GOT3 (cell line): ENCODE data around the gene BCL7A.
"Not testable (repeated sequence)": the region's sequence is repeated elsewhere in the genome, so short reads cannot be mapped to it uniquely, and the experiment has no call there.

Source experiments
- DNase-seq: peaks from one replicate; lab custom pipeline; 2025; ENCODE audit warnings: mixed read lengths; lab: John Stamatoyannopoulos, UW

Gene BCL7A

DNA sequence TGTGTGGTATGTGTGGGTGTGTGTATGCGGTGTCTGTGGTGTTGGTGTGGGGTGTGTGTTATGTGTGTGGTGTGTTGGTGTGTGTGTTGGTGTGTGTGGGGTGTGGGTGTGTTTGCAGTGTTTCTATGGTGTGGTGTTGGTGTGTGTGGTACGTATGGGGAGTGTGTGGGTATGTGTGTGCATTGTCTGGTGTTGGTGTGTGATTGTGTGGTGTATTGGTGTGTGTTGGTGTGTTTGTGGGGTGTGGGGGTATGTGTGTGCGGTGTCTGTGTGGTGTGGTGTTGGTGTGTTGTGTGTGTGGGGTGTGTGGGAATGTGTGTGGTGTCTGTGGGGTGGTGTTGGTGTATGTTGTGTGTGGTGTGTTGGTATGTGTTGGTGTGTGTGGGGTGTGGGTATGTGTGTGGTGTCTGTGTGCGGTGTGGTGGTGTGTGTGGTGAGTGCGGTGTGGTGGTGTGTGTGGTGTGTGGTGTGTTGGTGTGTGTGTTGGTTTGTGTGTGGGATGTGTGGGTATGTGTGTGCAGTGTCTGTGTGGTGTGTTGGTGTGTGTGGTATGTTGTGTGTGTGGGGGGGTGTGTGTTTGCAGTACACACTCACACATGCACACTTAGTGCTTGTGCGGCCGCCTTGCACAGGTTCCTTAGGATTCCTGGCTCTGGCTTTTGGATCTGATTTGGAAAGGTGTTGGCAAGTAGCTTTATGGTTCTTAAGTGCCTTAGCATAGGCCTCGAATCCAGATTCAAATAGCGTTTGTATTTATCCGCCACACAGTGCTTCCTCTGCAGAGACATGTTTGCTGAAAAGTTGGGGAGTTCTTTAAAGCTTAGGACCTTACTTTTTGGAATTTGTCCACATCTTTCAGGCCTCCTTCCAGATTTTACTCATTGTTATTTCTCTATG, 73.3 kb downstream of the BCL7A start:
- DNase-seq, result no peak

DNA sequence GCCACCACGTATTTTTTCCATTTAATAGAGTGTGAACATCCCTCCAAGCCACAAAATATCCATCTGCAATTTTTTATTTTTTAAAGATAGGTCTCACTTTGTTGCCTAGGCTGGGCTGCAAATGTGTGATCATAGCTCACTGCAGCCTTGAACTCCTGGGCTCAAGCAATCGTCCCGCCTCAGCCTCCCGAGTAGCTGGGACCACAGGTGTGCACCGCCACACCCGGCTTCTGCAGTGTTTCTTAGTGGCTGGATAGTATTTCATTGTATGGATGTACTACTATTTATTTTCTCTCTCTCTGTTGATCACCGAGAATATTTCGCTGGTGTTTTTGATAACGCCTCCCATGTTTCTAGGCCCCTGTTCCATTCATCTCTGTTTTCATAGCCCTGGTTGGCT, 74.3 kb downstream of the BCL7A start:
- DNase-seq, result no peak

DNA sequence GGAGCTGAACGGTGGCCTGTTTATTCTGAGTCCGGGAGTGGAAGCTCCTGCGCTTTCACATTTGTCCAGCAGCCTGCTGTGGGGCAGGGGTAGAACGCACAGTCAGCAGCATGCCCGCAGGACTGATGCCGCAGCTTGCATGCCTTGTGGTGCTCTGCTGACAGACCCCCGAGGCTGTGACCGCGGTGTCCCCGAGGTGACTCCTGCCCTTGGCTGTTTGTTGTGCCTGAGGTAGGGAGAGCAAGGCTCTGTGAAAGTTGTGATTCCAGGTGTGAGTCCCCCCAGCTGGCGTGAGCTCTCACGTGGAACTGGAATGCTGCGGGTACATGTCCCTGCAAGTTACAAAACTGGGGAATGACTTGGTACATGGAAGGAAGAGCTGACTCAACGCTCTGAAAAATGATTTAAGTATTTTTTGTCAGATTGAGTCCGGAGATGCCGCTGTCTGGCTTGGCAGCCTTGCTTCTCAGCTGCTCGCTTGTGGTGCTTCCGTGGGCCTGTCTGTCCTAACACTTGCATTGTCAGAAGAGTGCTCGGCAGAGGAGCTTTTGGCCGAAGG, 75.0 kb downstream of the BCL7A start:
- no peak for DNase-seq

DNA sequence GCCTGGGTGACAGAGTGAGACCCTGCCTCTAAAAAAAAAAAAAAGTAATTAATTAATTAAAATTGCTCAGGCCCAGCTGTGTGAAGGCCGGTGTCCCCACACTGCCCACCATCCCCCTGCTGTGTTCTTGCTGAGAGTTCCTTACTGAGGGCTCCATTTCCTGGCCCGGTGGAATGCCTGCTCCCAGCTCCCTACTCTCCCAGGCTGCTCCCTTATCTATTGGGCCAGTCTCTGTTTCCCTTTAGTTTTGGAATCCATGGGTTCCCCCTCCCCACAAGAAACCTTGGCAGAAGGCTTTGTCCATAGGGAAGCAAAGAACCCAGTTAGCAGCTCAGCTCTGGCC, 75.9 kb downstream of the BCL7A start:
- DNase-seq, result no peak

DNA sequence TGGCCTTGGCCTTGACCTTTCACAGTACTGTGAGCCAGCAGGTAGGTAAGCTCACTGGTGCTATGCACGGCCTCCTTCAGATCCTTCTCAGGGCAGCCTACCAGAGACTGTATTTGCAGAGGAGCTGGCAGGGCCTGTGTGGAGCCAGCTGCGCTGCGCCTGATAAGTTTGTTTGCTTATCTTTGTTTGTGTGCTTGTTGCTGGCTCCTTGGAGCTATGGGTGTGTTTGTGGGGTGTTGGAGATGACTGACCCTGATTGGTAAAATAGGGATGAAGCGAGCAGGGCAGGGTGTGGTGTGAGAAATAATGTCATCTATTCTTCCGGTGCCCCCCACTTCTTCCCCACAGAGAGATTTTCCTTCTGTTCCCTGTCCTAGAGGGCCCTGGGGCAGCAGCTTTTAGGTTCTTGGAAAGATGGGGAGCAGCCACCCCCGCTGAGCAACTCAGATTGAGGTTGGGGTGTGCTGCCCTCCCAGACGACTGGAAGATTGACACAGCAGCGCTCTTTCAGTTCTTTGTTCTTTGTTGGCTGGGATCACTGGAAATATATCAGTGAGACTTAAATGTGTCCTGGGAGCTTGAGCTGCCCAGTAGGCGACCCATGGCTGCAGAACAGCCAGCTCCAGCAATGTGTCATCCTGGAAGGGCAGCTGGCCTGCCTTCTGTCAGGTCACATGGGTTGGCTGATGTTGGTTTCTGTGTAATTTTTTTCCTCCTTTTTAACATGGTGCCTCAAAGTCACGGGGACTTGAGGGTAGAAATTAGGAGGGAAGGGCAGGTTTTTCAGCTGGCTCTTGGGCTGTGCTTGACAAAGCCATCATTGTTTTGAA, 76.5 kb downstream of the BCL7A start:
- DNase-seq, result no peak

DNA sequence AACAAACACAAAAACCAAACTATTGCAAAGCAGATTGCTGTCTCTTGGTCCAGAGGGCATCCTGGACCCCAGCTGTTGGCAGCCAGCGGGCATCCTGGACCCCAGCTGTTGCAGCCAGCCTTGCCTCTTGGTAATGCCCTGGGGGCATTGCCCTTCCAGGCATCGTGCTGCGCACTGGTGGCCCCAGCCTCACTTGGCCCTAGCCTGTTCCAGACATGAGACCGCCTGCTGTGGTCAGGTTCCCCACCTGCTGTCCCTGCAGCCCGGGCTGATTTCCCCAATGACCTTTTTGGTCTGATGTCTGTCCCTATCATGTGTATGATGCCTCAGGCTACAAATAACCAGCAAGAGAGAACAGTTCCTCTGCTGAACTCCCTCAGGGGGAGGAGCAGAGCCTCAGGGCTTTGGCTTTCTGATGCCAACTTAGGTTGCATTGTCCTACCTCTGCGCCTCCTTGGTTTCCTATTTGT, 77.6 kb downstream of the BCL7A start:
- DNase-seq, result no peak

DNA sequence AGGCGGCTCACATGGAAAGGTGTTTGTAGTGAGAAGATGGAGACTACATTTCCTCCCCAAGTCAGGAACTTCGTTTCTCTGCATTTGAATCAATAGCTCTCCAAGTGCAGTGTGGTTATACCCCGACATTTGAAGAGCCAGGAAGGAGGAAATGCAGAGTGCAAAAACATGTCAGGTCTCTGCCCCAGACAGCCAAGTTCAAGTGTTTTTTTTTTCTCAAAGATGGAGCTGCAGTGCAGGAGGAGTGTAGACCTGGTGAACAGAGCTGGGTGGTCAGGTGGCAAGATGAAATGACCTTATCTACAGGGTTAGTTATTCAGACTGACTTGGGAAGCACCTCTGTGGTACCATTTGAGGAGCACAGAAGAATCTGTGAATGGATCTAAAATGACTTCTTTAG, 78.2 kb downstream of the BCL7A start:
- no peak for DNase-seq

DNA sequence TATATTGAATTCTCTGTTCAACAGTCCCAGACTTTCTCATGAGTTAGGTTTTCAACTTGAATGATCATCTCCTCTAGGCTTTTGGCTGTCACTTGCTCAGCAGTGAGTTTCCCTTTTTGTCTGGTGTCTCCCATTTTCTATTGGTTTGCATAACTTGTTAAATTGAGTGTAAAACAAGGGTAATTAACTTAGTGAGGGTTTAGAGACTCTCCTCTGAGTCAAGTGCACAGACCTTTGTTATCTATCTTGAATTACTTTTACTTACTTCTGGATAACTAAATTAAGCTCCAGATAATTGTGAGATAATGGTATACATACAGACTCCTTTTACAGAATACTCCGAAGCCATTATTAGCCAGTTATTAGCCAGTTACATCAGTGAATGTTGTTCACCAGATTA, 78.9 kb downstream of the BCL7A start:
- DNase-seq, result no peak

DNA sequence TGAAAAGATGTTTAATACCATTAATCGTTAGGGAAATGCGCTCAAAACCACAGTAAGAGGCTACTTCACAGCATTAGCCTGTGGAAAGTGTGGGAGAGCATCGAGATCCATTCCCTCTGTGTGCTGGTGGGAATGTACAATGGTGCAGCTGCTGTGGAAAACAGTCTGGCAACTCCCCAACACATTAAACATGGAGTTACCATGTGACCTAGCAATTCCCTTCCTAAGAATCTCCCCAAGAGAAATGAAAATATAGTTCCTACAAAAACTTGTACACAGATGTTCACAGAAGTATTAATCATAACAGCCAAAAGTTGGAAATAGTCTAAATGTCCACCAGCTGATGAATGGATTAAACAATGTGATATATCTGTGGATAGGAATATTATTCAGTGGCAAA, 80.6 kb downstream of the BCL7A start:
- DNase-seq, result no peak

DNA sequence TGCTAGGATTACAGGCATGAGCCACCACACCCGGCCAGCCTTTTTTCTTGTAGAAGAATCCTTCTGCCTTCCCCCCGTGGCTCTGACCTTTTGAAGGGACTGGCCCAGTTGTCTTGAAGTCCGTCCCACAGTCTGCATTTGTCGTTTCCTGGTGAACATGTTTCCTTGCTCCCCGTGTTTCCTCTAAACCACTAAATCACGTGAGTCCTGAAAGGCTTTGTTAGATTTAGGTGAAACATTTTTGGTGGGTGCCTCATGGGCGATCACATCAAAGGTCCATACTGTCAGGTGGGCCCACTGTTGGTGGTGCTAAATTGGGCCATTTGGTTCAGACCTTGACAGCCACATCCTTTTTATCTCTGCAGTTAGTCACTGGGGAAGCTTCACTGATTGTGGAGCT, 83.2 kb downstream of the BCL7A start:
- DNase-seq, result no peak

DNA sequence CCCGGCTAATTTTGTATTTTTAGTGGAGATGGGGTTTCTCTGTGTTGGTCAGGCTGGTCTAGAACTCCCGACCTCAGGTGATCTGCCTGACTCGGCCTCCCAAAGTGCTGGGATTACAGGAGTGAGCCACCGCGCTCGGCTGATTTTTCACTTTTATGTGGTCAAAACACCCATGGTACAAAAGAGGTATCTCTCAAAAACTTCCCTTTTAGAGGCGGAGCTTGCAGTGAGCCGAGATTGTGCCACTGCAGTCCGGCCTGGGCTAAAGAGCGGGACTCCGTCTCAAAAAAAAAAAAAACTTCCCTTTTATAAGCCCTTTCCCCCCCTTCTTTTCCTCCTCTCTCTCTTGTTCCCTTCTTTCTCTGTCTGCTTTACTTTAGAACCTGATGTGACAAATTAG, 83.8 kb downstream of the BCL7A start:
- DNase-seq, result not testable (repeated sequence)

DNA sequence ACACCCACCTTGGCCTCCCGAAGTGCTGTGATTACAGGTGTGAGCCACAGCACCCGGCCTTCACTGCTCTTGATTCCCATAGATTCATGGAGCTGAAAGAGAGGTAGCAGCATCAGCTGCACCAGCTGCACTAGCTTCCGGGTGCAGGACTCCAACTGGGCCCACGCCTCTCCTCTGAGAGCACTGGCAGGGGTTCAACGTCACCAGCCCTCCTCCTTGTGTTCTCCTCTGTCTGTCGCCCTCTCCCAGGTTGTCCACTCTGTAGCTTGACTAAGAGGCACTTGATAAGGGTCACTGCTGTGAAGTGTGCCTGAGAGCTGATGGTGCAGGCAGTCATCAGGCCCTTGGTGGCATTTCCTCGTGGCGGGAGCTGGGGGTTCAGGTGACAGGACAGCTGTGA, 85.2 kb downstream of the BCL7A start:
- no peak for DNase-seq

DNA sequence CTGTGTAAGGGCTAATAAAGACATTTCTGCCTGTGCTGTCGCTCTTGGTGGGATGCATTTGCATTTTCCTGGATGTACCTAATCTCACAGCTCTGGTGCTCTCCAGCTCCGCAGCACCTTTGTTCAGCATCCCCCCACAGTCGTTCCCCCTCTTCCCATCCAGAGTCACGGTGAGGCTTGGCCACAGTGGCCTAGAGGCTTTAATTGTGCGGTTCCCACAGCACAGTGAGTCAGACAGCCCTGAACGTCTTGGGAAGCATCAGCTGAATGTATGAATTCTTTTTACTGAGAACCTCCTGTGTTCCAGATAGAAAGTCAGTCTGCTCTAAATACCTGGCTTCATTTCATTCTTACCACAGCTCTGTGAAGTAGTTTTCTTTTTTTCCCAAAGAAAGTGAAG, 85.6 kb downstream of the BCL7A start:
- no peak for DNase-seq

DNA sequence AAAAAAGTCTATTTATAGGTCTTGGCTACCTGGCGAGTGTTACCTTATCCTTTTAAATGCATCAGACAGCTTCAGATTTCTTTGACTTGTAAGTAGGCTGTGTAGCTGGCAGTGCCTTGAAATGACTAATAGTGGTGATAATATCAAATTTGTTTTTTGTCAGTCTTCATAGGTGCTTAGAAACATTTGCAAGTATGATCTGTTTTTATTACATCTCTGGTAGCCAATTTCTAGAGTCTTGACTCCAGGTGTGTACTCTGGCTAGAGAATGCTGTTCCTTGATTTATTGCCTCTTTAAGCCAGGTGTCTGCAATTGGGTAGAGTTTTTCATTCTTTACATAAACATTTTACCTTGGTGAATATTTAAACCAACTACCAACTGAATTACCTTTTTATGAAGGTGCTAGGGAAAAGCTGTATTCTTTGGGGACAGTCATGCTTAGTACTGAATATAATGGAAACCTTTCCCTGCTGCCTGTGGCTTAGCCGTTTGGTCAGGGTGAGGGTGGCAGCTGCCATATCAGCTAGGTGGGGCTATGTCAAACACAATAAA, 89.5 kb downstream of the BCL7A start:
- no peak for DNase-seq
